Pons (tissue), 1 donor: ENCODE results near the gene CSNK1E.
"Not testable (repeated sequence)": the region's sequence is repeated elsewhere in the genome, so short reads cannot be mapped to it uniquely, and the experiment has no call there.

Experiments used
- DNase-seq: peaks from one replicate; pipeline ENCODE4 v3.0.0-alpha.2; 2016; ENCODE audit warnings: low spot score

CSNK1E gene

GRCh38 chr22:38317122-38317994 is at the start of gene CSNK1E:
TSS of gene CSNK1E (minus strand) at chr22:38317433. CDS start at chr22:38314157, 3,276 bp downstream.
- no peak for DNase-seq

- DNase-seq, result not testable (repeated sequence)
Measured at GRCh38 chr22:38365829-38366228, 48.6 kb upstream of the CSNK1E start.

GRCh38 chr22:38365174-38365573 is 47.9 kb upstream of the CSNK1E start:
- not testable (repeated sequence) for DNase-seq

- DNase-seq, result not testable (repeated sequence)
Measured at GRCh38 chr22:38360560-38360959, 43.3 kb upstream of the CSNK1E start.

GRCh38 chr22:38359817-38360216 is 42.6 kb upstream of the CSNK1E start:
- not testable (repeated sequence) for DNase-seq

- not testable (repeated sequence) for DNase-seq
Measured at GRCh38 chr22:38357971-38358370, 40.7 kb upstream of the CSNK1E start.

GRCh38 chr22:38355275-38355674 is 38.0 kb upstream of the CSNK1E start:
- DNase-seq, result no peak

GRCh38 chr22:38353701-38354100 is 36.5 kb upstream of the CSNK1E start:
- no peak for DNase-seq

- peak; percentile 35 for DNase-seq
Measured at GRCh38 chr22:38353142-38353629, 36.0 kb upstream of the CSNK1E start.

GRCh38 chr22:38352436-38352835 is 35.2 kb upstream of the CSNK1E start:
- no peak for DNase-seq

- DNase-seq, result no peak
Measured at GRCh38 chr22:38350444-38351359, 33.5 kb upstream of the CSNK1E start.

GRCh38 chr22:38348751-38349496 is 31.7 kb upstream of the CSNK1E start:
- DNase-seq, result no peak

- DNase-seq, result no peak
Measured at GRCh38 chr22:38347944-38348750, 30.9 kb upstream of the CSNK1E start.

- DNase-seq, result no peak
Measured at GRCh38 chr22:38347181-38347943, 30.1 kb upstream of the CSNK1E start.

GRCh38 chr22:38346506-38346905 is 29.3 kb upstream of the CSNK1E start:
- no peak for DNase-seq

- no peak for DNase-seq
Measured at GRCh38 chr22:38345782-38346181, 28.5 kb upstream of the CSNK1E start.

GRCh38 chr22:38339893-38340292 is 22.7 kb upstream of the CSNK1E start:
- DNase-seq, result not testable (repeated sequence)

GRCh38 chr22:38338772-38339379 is 21.6 kb upstream of the CSNK1E start:
- DNase-seq, result no peak

GRCh38 chr22:38336699-38337098 is 19.5 kb upstream of the CSNK1E start:
- no peak for DNase-seq

GRCh38 chr22:38335077-38335476 is 17.8 kb upstream of the CSNK1E start:
- DNase-seq, result no peak
